Measurements from ENCODE around the gene PRTFDC1. TPM values are rescaled to one million over a fixed set of nuclear protein-coding genes. Genes with fewer than 3 reads are reported as not detected.

The PRTFDC1 gene
- total RNA-seq, 1 experiment from 2014 or later = 20.8 TPM

- no peak for DNase-seq (ENCODE audit: extremely low read depth, low read depth)
Observed at GRCh38 chr10:24804956-24805355, 147.4 kb downstream of the PRTFDC1 start.

- DNase-seq (ENCODE audit: extremely low read depth, low read depth) = no peak
Observed at GRCh38 chr10:24804392-24804791, 148.0 kb downstream of the PRTFDC1 start.

- DNase-seq (ENCODE audit: extremely low read depth, low read depth) = no peak
Observed at GRCh38 chr10:24802378-24802777, 150.0 kb downstream of the PRTFDC1 start.

GRCh38 chr10:24800861-24801260, 151.5 kb downstream of the PRTFDC1 start:
- no peak for DNase-seq (ENCODE audit: extremely low read depth, low read depth)

Small RNAs within 50 kb of the gene (small RNA-seq; reads per million reads assigned to genes)
- gene AL512598.1 (0 reads per million in 2 experiments), gene RN7SKP241 (0 to 0.41 reads per million in 2 experiments)

Other genes starting within 250 kb of the PRTFDC1 start
- 53.2 and 60.2 TPM in 2 replicates for gene ARHGAP21, start 228.7 kb downstream of the PRTFDC1 start, total RNA-seq (2014; rRNA removed; shearing (Covaris generic))
- 0.12 TPM in 1 of 2 replicates, not detected in the other for gene ENKUR, start 63.6 kb upstream of the PRTFDC1 start, total RNA-seq (2014; rRNA removed; shearing (Covaris generic))
- 4.9 and 5.6 TPM in 2 replicates for gene THNSL1, start 64.0 kb upstream of the PRTFDC1 start, total RNA-seq (2014; rRNA removed; shearing (Covaris generic))
- 0.02 and 0.06 TPM in 2 replicates for gene GPR158, start 222.4 kb upstream of the PRTFDC1 start, total RNA-seq (2014; rRNA removed; shearing (Covaris generic))

Data from NCI-H460 (cell line).